HepG2 (cell line): ENCODE data around the gene CAPN13. TPM values are rescaled to one million over a fixed set of nuclear protein-coding genes. Genes with fewer than 3 reads are reported as not detected.

Experiments
- ATAC-seq: fragments of 200-7000 bp; cut with Tn5 transposase; 3 replicates; pipeline ENCODE4 v1.9.1; 2020; ENCODE audit warnings: mild to moderate bottlenecking, moderate library complexity
- BruUV-seq: library from RNA; stranded (reverse); fragments of 400-500 nt; replicated peaks from 2 replicates; lab custom pipeline; 2021; lab: Mats Ljungman, UMichigan
- CTCF ChIA-PET: fragments of 300-600 bp; formaldehyde crosslinking; extraction: SDS; loops from one replicate; lab custom pipeline; 2021; ENCODE audit warnings: low total read pairs, inconsistent platforms, low intra/inter-chr PET ratio; lab: Yijun Ruan, JAX
- POLR2A ChIA-PET: fragments of 350-600 bp; sonication (Branson Sonifier 250); formaldehyde crosslinking; loops from one replicate; lab custom pipeline; 2020; ENCODE audit warnings: antibody characterized with exemption, inconsistent platforms; lab: Yijun Ruan, JAX
- DNase-seq: peaks from one replicate; pipeline ENCODE4 v3.0.0-alpha.2; 2015; ENCODE audit warnings: low spot score
- FAIRE-seq: peaks from 3 replicates; lab custom pipeline; 2011; peaks lifted over from hg19 to GRCh38; lab: Jason Lieb, UNC
- H2AFZ ChIP-seq: one replicate; pipeline ENCODE4 v1.6.1; 2011; ENCODE audit warnings: low read length, inconsistent platforms
- H3K27ac ChIP-seq: fragments of 300-600 bp; 3 replicates; pipeline ENCODE4 v1.8.0; 2011; ENCODE audit warnings: mixed run types, mild to moderate bottlenecking, mixed read lengths, low read length, inconsistent platforms; ENCODE audit not compliant: insufficient read depth; ENCODE audit errors: extremely low read length
- H3K27me3 ChIP-seq, 2 experiments: fragments of 200-600 bp in 1 of 2; 2 replicates in 1 of 2; 3 replicates in 1 of 2; pipeline versions ENCODE4 v1.6.0 to v1.8.0; 2011; ENCODE audit warnings: low read length in 2 of 2, mild to moderate bottlenecking in 2 of 2, moderate library complexity in 2 of 2, inconsistent platforms in 1 of 2; ENCODE audit not compliant: insufficient read depth in 2 of 2, control insufficient read depth in 1 of 2
- H3K36me3 ChIP-seq, 2 experiments: fragments of 200-600 bp in 1 of 2; replicated peaks in 1 of 2; 2 replicates in 1 of 2; 3 replicates in 1 of 2; pipeline versions ENCODE4 v1.5.1 to v1.8.0; 2011; ENCODE audit warnings: low read length in 2 of 2, inconsistent platforms in 1 of 2; ENCODE audit not compliant: insufficient read depth in 2 of 2, control insufficient read depth in 1 of 2
- H3K4me1 ChIP-seq: 2 replicates; pipeline ENCODE4 v1.5.1; 2012; ENCODE audit warnings: low read length, inconsistent platforms; ENCODE audit not compliant: insufficient read depth
- H3K4me2 ChIP-seq: 2 replicates; pipeline ENCODE4 v1.6.0; 2011; ENCODE audit warnings: low read depth, low read length, inconsistent platforms
- H3K4me3 ChIP-seq, 3 experiments: fragments of 200-600 bp in 1 of 3; sonication (generic), shearing (Covaris generic) in 1 of 3; replicated peaks in 1 of 3; 2 replicates each; pipeline ENCODE4 v1.5.1; 2011 to 2016; ENCODE audit warnings: low read length in 3 of 3, inconsistent platforms in 2 of 3, low read depth in 2 of 3, mild to moderate bottlenecking in 2 of 3, control low read depth in 1 of 3, mixed read lengths in 1 of 3; ENCODE audit not compliant: insufficient read depth in 1 of 3
- H3K79me2 ChIP-seq: one replicate; pipeline ENCODE4 v1.6.1; 2011; ENCODE audit warnings: low read length, inconsistent platforms; ENCODE audit not compliant: insufficient read depth
- H3K9ac ChIP-seq: 2 replicates; pipeline ENCODE4 v1.6.0; 2011; ENCODE audit warnings: mild to moderate bottlenecking, low read depth, low read length, inconsistent platforms; ENCODE audit not compliant: insufficient read depth
- H3K9me3 ChIP-seq: 2 replicates; pipeline ENCODE4 v1.5.1; 2012; ENCODE audit warnings: mild to moderate bottlenecking, low read length
- H4K20me1 ChIP-seq: 2 replicates; pipeline ENCODE4 v1.6.0; 2011; ENCODE audit warnings: inconsistent platforms, mild to moderate bottlenecking, low read length, moderate library complexity; ENCODE audit not compliant: insufficient read depth
- WGBS: methylation state at CpG from one replicate; pipeline ENCODE4 v1.1.6; 2017; ENCODE audit warnings: low lambda C conversion rate; 5-methylcytosine and 5-hydroxymethylcytosine counted together
- in situ Hi-C: cut with HindIII; loops from 2 replicates; pipeline ENCODE4 v1.10.0; 2017; ENCODE audit warnings: low pct_unique_long_range_greater_than_20kb; ENCODE audit not compliant: extremely low pct_ligation_motif_present
- intact Hi-C: fragments of 100-400 bp; cut with micrococcal nuclease; formaldehyde crosslinking; loops from one replicate; pipeline ENCODE4 v1.10.0; 2022; ENCODE audit not compliant: unreplicated experiment
- polyA plus RNA-seq, 8 experiments: library from polyadenylated mRNA; depleted of rRNA in 3 of 8; stranded (reverse) in 7 of 8; unstranded in 1 of 8; fragments of >200 nt; fragmentation: Illumina TruSeq in 4 of 8; extraction: Trizol in 4 of 8; gene quantifications; 2 replicates each; pipeline versions ENCODE4 v1.2.1 to v1.2.3, GENCODE V29; 2011 to 2016; ENCODE audit warnings: low read depth in 4 of 8, missing spikeins in 1 of 8, mixed read lengths in 1 of 8; ENCODE audit not compliant: insufficient read depth in 1 of 8
- total RNA-seq, 5 experiments: library from RNA; depleted of rRNA; stranded (reverse); fragments of >200 nt; fragmentation: Illumina TruSeq; extraction: Trizol; gene quantifications; 2 replicates each; pipeline ENCODE4 v1.2.3, GENCODE V29; 2016; ENCODE audit warnings: low read depth in 1 of 5
- TF ChIP-seq, protein P1 (sequence below): sonication (generic); formaldehyde crosslinking; IDR thresholded peaks from 2 replicates; pipeline ENCODE4 v1.4.0; 2020; ENCODE audit warnings: missing genetic modification reagents, borderline replicate concordance
- TF ChIP-seq, protein P2 (sequence below): sonication (generic); formaldehyde crosslinking; IDR thresholded peaks from 2 replicates; pipeline ENCODE4 v1.8.1; 2022; ENCODE audit warnings: mild to moderate bottlenecking, missing genetic modification reagents
- TF ChIP-seq, protein P3 (sequence below): sonication (generic); formaldehyde crosslinking; IDR thresholded peaks from 2 replicates; pipeline ENCODE4 v1.5.1; 2020; ENCODE audit warnings: missing genetic modification reagents, mild to moderate bottlenecking, borderline replicate concordance

Gene CAPN13
- total and polyA plus RNA-seq, 2 of the 13 experiments (the other 11 are each of a cell fraction or from before 2014, with no cell fraction given) = not detected

DNA sequence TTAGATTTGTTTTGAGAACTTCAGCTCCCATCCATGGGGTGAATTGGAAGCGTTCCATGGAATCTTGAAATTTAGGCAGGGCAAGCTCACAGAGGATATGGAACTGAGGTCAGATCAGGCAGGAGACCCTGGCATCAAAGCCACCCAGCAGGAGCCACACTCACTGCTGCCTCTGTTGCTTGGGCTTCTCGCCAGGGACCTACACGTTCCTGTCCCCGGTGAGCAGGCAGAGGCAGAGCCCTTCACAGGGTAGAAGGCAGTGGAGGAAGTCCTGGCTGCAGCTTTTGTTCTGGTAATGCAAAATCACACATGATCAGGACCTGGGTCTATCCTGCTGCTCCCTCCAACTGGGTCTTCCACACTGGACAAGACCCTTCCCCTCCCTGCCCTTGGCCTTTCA is 42.1 kb downstream of the CAPN13 start:
- FAIRE-seq (no peak), ATAC-seq (no peak), DNase-seq (no peak)
- Histone ChIP-seq H3K9me3 (no peaks in the 10 kb centered on the region), H3K4me3 (no peak overlapping the region), H3K36me3 (no peaks in the 10 kb centered on the region), H3K27ac (no peak overlapping the region), H3K27me3 (peaks cover 0 to 35% of the 10 kb centered on the region in 2 experiments; a peak in 3 of 5 replicates), H3K9ac (no peak overlapping the region), H3K79me2 (no peaks in the 10 kb centered on the region), H2AFZ (no peak overlapping the region), H4K20me1 (no peaks in the 10 kb centered on the region), H3K4me2 (no peak overlapping the region), H3K4me1 (no peaks in the 10 kb centered on the region)
- TF ChIP-seq, protein P1, sequence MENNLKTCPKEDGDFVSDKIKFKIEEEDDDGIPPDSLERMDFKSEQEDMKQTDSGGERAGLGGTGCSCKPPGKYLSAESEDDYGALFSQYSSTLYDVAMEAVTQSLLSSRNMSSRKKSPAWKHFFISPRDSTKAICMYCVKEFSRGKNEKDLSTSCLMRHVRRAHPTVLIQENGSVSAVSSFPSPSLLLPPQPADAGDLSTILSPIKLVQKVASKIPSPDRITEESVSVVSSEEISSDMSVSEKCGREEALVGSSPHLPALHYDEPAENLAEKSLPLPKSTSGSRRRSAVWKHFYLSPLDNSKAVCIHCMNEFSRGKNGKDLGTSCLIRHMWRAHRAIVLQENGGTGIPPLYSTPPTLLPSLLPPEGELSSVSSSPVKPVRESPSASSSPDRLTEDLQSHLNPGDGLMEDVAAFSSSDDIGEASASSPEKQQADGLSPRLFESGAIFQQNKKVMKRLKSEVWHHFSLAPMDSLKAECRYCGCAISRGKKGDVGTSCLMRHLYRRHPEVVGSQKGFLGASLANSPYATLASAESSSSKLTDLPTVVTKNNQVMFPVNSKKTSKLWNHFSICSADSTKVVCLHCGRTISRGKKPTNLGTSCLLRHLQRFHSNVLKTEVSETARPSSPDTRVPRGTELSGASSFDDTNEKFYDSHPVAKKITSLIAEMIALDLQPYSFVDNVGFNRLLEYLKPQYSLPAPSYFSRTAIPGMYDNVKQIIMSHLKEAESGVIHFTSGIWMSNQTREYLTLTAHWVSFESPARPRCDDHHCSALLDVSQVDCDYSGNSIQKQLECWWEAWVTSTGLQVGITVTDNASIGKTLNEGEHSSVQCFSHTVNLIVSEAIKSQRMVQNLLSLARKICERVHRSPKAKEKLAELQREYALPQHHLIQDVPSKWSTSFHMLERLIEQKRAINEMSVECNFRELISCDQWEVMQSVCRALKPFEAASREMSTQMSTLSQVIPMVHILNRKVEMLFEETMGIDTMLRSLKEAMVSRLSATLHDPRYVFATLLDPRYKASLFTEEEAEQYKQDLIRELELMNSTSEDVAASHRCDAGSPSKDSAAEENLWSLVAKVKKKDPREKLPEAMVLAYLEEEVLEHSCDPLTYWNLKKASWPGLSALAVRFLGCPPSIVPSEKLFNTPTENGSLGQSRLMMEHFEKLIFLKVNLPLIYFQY = no peak
- TF ChIP-seq, protein P2, sequence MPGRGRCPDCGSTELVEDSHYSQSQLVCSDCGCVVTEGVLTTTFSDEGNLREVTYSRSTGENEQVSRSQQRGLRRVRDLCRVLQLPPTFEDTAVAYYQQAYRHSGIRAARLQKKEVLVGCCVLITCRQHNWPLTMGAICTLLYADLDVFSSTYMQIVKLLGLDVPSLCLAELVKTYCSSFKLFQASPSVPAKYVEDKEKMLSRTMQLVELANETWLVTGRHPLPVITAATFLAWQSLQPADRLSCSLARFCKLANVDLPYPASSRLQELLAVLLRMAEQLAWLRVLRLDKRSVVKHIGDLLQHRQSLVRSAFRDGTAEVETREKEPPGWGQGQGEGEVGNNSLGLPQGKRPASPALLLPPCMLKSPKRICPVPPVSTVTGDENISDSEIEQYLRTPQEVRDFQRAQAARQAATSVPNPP (CRISPR knock-in tag) = no peak
- TF ChIP-seq, protein P3, sequence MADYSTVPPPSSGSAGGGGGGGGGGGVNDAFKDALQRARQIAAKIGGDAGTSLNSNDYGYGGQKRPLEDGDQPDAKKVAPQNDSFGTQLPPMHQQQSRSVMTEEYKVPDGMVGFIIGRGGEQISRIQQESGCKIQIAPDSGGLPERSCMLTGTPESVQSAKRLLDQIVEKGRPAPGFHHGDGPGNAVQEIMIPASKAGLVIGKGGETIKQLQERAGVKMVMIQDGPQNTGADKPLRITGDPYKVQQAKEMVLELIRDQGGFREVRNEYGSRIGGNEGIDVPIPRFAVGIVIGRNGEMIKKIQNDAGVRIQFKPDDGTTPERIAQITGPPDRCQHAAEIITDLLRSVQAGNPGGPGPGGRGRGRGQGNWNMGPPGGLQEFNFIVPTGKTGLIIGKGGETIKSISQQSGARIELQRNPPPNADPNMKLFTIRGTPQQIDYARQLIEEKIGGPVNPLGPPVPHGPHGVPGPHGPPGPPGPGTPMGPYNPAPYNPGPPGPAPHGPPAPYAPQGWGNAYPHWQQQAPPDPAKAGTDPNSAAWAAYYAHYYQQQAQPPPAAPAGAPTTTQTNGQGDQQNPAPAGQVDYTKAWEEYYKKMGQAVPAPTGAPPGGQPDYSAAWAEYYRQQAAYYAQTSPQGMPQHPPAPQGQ (CRISPR knock-in tag) = no peak
- ChIA-PET POLR2A (no interaction called here), CTCF (no interaction called here)
- no TSS peak for BruUV-seq
- intact Hi-C loops = no loop called here
- in situ Hi-C loops = no loop called here
- 4% methylated on average over 2 of the region's 4 CpGs for WGBS
